ENCODE results near the gene MYO15B. TPM values are rescaled to one million over a fixed set of nuclear protein-coding genes. Genes with fewer than 3 reads are reported as not detected.

Gene MYO15B
- total and polyA plus RNA-seq, 2 of the 13 experiments (the other 11 are each of a cell fraction or from before 2014, with no cell fraction given) = 2.8 to 8.1 TPM

DNA sequence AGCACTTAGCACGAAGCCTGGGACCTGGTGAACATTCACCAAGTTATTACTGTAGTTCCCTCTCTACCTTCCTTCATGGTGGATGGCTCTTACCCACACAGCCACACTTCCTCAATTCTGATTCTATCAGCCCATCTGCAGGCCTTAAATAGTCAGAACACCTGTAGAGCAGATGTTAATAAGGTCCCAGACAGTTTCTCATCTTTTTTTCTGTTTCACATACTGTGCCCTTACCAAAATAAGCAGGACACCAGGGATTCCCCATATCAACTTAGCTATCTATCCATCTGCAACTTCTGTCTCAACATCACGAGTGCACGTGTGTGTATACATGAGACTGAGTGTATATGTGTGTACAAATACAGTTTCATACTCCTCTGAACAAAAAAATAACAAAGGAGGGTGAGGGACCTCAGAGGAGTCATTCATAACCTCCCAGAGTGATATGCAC, 76.5 kb downstream of the MYO15B start:
- 94% methylated on average over 3 of the region's 3 CpGs for WGBS (ENCODE audit: low lambda C conversion rate)
- in situ Hi-C loops (cut with HindIII; ENCODE audit: extremely low pct_ligation_motif_present, low pct_unique_long_range_greater_than_20kb) = no loop called here

More for the DNA sequence above, 76.5 kb downstream of the MYO15B start:
- Histone ChIP-seq H2AFZ (ENCODE audit: low read length) (no peak overlapping the region), H3K27me3 (ENCODE audit: control insufficient read depth in 1 of 2, insufficient read depth in 2 of 2, low read length in 2 of 2) (peaks cover 0 to 5% of the 10 kb centered on the region in 2 experiments; a peak in 1 of 5 replicates), H3K27ac (ENCODE audit: extremely low read length, insufficient read depth, low read length) (no peak overlapping the region), H3K4me1 (ENCODE audit: insufficient read depth, low read length) (peaks cover 27% of the 10 kb centered on the region), H3K9ac (ENCODE audit: insufficient read depth, low read depth, low read length) (no peak overlapping the region), H3K9me3 (ENCODE audit: low read length) (no peaks in the 10 kb centered on the region), H3K36me3 (replicated peaks in 1 of 2; ENCODE audit: control insufficient read depth in 1 of 2, insufficient read depth in 2 of 2, low read length in 2 of 2) (peaks cover 14 to 35% of the 10 kb centered on the region in 2 experiments; a peak in 4 of 5 replicates), H4K20me1 (ENCODE audit: insufficient read depth, low read length) (no peaks in the 10 kb centered on the region), H3K79me2 (ENCODE audit: insufficient read depth, low read length) (peaks cover 36% of the 10 kb centered on the region), H3K4me2 (ENCODE audit: low read depth, low read length) (no peak overlapping the region), H3K4me3 (replicated peaks in 1 of 3; ENCODE audit: insufficient read depth in 1 of 3, low read depth in 2 of 3, low read length in 3 of 3) (no peak overlapping the region)
- BruUV-seq (replicated peaks) = no TSS peak
- no peak for FAIRE-seq
- ChIA-PET POLR2A (no interaction called here), CTCF (ENCODE audit: low intra/inter-chr PET ratio, low total read pairs) (no interaction called here)
- ATAC-seq = no peak
- TF ChIP-seq TEAD2 (CRISPR knock-in tag; IDR thresholded peaks at IDR 0.05) (no peak), RAD21 (CRISPR knock-in tag; IDR thresholded peaks at IDR 0.05) (no peak), BRCA1 (CRISPR knock-in tag; IDR thresholded peaks at IDR 0.05) (no peak), FOXA1 (IDR thresholded peaks at IDR 0.05) (no peak), FOXA1 (CRISPR knock-in tag; IDR thresholded peaks at IDR 0.05) (no peak), YEATS4 (CRISPR knock-in tag; IDR thresholded peaks at IDR 0.05; ENCODE audit: borderline replicate concordance) (no peak), ZNF747 (CRISPR knock-in tag; IDR thresholded peaks at IDR 0.05; ENCODE audit: borderline replicate concordance) (no peak), PAF1 (CRISPR knock-in tag; IDR thresholded peaks at IDR 0.05) (no peak), ZNF777 (CRISPR knock-in tag; IDR thresholded peaks at IDR 0.05) (no peak), BORCS8-MEF2B (CRISPR knock-in tag; IDR thresholded peaks at IDR 0.05) (no peak), MIER2 (CRISPR knock-in tag; IDR thresholded peaks at IDR 0.05) (no peak), SMAD3 (CRISPR knock-in tag; IDR thresholded peaks at IDR 0.05) (no peak), HMGA1 (CRISPR knock-in tag; conservative IDR thresholded peaks at IDR 0.05) (no peak)
- TF ChIP-seq, protein P1, sequence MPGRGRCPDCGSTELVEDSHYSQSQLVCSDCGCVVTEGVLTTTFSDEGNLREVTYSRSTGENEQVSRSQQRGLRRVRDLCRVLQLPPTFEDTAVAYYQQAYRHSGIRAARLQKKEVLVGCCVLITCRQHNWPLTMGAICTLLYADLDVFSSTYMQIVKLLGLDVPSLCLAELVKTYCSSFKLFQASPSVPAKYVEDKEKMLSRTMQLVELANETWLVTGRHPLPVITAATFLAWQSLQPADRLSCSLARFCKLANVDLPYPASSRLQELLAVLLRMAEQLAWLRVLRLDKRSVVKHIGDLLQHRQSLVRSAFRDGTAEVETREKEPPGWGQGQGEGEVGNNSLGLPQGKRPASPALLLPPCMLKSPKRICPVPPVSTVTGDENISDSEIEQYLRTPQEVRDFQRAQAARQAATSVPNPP (CRISPR knock-in tag; IDR thresholded peaks at IDR 0.05) = no peak
- TF ChIP-seq, protein P2, sequence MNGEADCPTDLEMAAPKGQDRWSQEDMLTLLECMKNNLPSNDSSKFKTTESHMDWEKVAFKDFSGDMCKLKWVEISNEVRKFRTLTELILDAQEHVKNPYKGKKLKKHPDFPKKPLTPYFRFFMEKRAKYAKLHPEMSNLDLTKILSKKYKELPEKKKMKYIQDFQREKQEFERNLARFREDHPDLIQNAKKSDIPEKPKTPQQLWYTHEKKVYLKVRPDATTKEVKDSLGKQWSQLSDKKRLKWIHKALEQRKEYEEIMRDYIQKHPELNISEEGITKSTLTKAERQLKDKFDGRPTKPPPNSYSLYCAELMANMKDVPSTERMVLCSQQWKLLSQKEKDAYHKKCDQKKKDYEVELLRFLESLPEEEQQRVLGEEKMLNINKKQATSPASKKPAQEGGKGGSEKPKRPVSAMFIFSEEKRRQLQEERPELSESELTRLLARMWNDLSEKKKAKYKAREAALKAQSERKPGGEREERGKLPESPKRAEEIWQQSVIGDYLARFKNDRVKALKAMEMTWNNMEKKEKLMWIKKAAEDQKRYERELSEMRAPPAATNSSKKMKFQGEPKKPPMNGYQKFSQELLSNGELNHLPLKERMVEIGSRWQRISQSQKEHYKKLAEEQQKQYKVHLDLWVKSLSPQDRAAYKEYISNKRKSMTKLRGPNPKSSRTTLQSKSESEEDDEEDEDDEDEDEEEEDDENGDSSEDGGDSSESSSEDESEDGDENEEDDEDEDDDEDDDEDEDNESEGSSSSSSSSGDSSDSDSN (CRISPR knock-in tag; IDR thresholded peaks at IDR 0.05) = no peak
- TF ChIP-seq, protein P3, sequence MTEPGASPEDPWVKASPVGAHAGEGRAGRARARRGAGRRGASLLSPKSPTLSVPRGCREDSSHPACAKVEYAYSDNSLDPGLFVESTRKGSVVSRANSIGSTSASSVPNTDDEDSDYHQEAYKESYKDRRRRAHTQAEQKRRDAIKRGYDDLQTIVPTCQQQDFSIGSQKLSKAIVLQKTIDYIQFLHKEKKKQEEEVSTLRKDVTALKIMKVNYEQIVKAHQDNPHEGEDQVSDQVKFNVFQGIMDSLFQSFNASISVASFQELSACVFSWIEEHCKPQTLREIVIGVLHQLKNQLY (CRISPR knock-in tag; IDR thresholded peaks at IDR 0.05) = no peak
- no peak for DNase-seq (ENCODE audit: low spot score)
- intact Hi-C loops (cut with micrococcal nuclease; ENCODE audit: unreplicated experiment) = no loop called here

Data from HepG2 (cell line).